Ectodermal cell (in vitro differentiated cells): ENCODE measurements around the gene SOHLH1. TPM values are rescaled to one million over a fixed set of nuclear protein-coding genes. Genes with fewer than 3 reads are reported as not detected.

Source experiments
- H3K27ac ChIP-seq: 2 replicates; pipeline ENCODE4 v1.7.0; 2013; ENCODE audit warnings: mild to moderate bottlenecking, low read depth, low read length; ENCODE audit not compliant: insufficient read depth, poor library complexity, severe bottlenecking
- H3K27me3 ChIP-seq: 2 replicates; pipeline ENCODE4 v1.7.0; 2013; ENCODE audit warnings: mild to moderate bottlenecking, low read length; ENCODE audit not compliant: insufficient read depth, control insufficient read depth, poor library complexity, severe bottlenecking
- H3K36me3 ChIP-seq: one replicate; pipeline ENCODE4 v1.7.0; 2013; ENCODE audit warnings: low read length; ENCODE audit not compliant: control insufficient read depth, insufficient read depth
- H3K4me1 ChIP-seq: one replicate; pipeline ENCODE4 v1.7.0; 2013; ENCODE audit warnings: low read length; ENCODE audit not compliant: control insufficient read depth, insufficient read depth
- H3K4me3 ChIP-seq: 2 replicates; pipeline ENCODE4 v1.7.0; 2013; ENCODE audit warnings: low read depth, low read length, control low read depth; ENCODE audit not compliant: insufficient read depth
- H3K9me3 ChIP-seq: 2 replicates; pipeline ENCODE4 v1.7.0; 2013; ENCODE audit warnings: mild to moderate bottlenecking, low read length, moderate library complexity; ENCODE audit not compliant: control insufficient read depth
- WGBS, 2 experiments: methylation state at CpG; one replicate each; pipeline ENCODE4 v1.1.7; 2013; ENCODE audit warnings: missing lambda C conversion rate in 2 of 2; 5-methylcytosine and 5-hydroxymethylcytosine counted together
- polyA plus RNA-seq, 4 experiments: library from polyadenylated mRNA; stranded (reverse); fragments of 50-300 nt; gene quantifications; one replicate each; pipeline ENCODE4 v1.2.3, GENCODE V29; 2013

Gene SOHLH1
- polyA plus RNA-seq (2013, experiment 1 of 4): not detected
- not detected for polyA plus RNA-seq (2013, experiment 2 of 4)
- polyA plus RNA-seq (2013, experiment 3 of 4): not detected
- polyA plus RNA-seq (2013, experiment 4 of 4): not detected

GRCh38 chr9:135699440-135699839 is at the start of gene SOHLH1:
Gene SOHLH1, minus strand, starts transcription at chr9:135699481. Its CDS starts 14 bp downstream, at chr9:135699467.
- 91 to 93% methylated on average over 30 of the region's 30 CpGs for WGBS, 2 experiments
- Histone ChIP-seq H3K27ac (no peak within 1 kb of the TSS), H3K27me3 (peaks cover 29% of the 10 kb centered on the region), H3K4me3 (no peak within 1 kb of the TSS), H3K9me3 (no peaks in the 10 kb centered on the region), H3K36me3 (no peaks in the 10 kb centered on the region), H3K4me1 (peaks cover 4% of the 10 kb centered on the region)

- no peaks in the 10 kb centered on the region for H3K9me3 ChIP-seq
- peaks cover 5% of the 10 kb centered on the region for H3K4me1 ChIP-seq
- H3K4me3 ChIP-seq: no peak overlapping the region
- WGBS, 2 experiments: 89 to 91% methylated on average over 16 of the region's 16 CpGs
- no peak overlapping the region for H3K27ac ChIP-seq
- no peaks in the 10 kb centered on the region for H3K36me3 ChIP-seq
- no peaks in the 10 kb centered on the region for H3K27me3 ChIP-seq
Measured at GRCh38 chr9:135748676-135749075, 49.4 kb upstream of the SOHLH1 start.

GRCh38 chr9:135747311-135747710 is 48.0 kb upstream of the SOHLH1 start:
- H3K27me3 ChIP-seq: no peaks in the 10 kb centered on the region
- H3K4me1 ChIP-seq: peaks cover 5% of the 10 kb centered on the region
- H3K4me3 ChIP-seq: no peak overlapping the region
- no peaks in the 10 kb centered on the region for H3K9me3 ChIP-seq
- no peaks in the 10 kb centered on the region for H3K36me3 ChIP-seq
- 83 to 85% methylated on average over 13 of the region's 13 CpGs for WGBS, 2 experiments
- H3K27ac ChIP-seq: no peak overlapping the region

GRCh38 chr9:135746565-135746964 is 47.3 kb upstream of the SOHLH1 start:
- Histone ChIP-seq H3K4me3 (no peak overlapping the region), H3K27ac (no peak overlapping the region), H3K36me3 (no peaks in the 10 kb centered on the region), H3K4me1 (peaks cover 5% of the 10 kb centered on the region), H3K9me3 (no peaks in the 10 kb centered on the region), H3K27me3 (no peaks in the 10 kb centered on the region)
- 83 to 86% methylated on average over 9 of the region's 9 CpGs for WGBS, 2 experiments

GRCh38 chr9:135745686-135746324 is 46.5 kb upstream of the SOHLH1 start:
- H3K27me3 ChIP-seq: no peaks in the 10 kb centered on the region
- 93% methylated on average over 24 of the region's 24 CpGs for WGBS, 2 experiments
- no peaks in the 10 kb centered on the region for H3K9me3 ChIP-seq
- H3K4me3 ChIP-seq: no peak overlapping the region
- no peak overlapping the region for H3K27ac ChIP-seq
- H3K4me1 ChIP-seq: peaks cover 5% of the 10 kb centered on the region
- H3K36me3 ChIP-seq: no peaks in the 10 kb centered on the region

- no peak overlapping the region for H3K27ac ChIP-seq
- H3K36me3 ChIP-seq: no peaks in the 10 kb centered on the region
- 92 to 94% methylated on average over 21 of the region's 21 CpGs for WGBS, 2 experiments
- no peak overlapping the region for H3K4me3 ChIP-seq
- H3K9me3 ChIP-seq: no peaks in the 10 kb centered on the region
- no peaks in the 10 kb centered on the region for H3K27me3 ChIP-seq
- peaks cover 5% of the 10 kb centered on the region for H3K4me1 ChIP-seq
Measured at GRCh38 chr9:135745189-135745588, 45.9 kb upstream of the SOHLH1 start.

GRCh38 chr9:135744333-135745070 is 45.2 kb upstream of the SOHLH1 start:
- no peaks in the 10 kb centered on the region for H3K36me3 ChIP-seq

GRCh38 chr9:135743546-135744332 is 44.5 kb upstream of the SOHLH1 start:
- H3K4me1 ChIP-seq: peaks cover 5% of the 10 kb centered on the region
- H3K27me3 ChIP-seq: no peaks in the 10 kb centered on the region
- no peaks in the 10 kb centered on the region for H3K9me3 ChIP-seq
- WGBS, 2 experiments: 91% methylated on average over 25 of the region's 25 CpGs
- no peak overlapping the region for H3K27ac ChIP-seq
- H3K4me3 ChIP-seq: no peak overlapping the region
- no peaks in the 10 kb centered on the region for H3K36me3 ChIP-seq

More at GRCh38 chr9:135744333-135745070, 45.2 kb upstream of the SOHLH1 start:
- WGBS, 2 experiments: 94 to 96% methylated on average over 33 of the region's 33 CpGs
- Histone ChIP-seq H3K4me3 (no peak overlapping the region), H3K4me1 (peaks cover 5% of the 10 kb centered on the region), H3K9me3 (no peaks in the 10 kb centered on the region), H3K27ac (no peak overlapping the region), H3K27me3 (no peaks in the 10 kb centered on the region)

GRCh38 chr9:135743021-135743420 is 43.7 kb upstream of the SOHLH1 start:
- WGBS, 2 experiments: 88 to 90% methylated on average over 14 of the region's 14 CpGs
- peaks cover 5% of the 10 kb centered on the region for H3K4me1 ChIP-seq

More at GRCh38 chr9:135743021-135743420, 43.7 kb upstream of the SOHLH1 start:
- H3K4me3 ChIP-seq: no peak overlapping the region
- H3K27ac ChIP-seq: no peak overlapping the region
- H3K36me3 ChIP-seq: no peaks in the 10 kb centered on the region
- peaks cover under 1% of the 10 kb centered on the region for H3K27me3 ChIP-seq
- no peaks in the 10 kb centered on the region for H3K9me3 ChIP-seq
